ENCODE results near the gene PAM. TPM values are rescaled to one million over a fixed set of nuclear protein-coding genes. Genes with fewer than 3 reads are reported as not detected.

PAM gene
- total and polyA plus RNA-seq, 3 experiments from 2014 or later: 58.7 to 65.0 (median 59.8) TPM

DNA sequence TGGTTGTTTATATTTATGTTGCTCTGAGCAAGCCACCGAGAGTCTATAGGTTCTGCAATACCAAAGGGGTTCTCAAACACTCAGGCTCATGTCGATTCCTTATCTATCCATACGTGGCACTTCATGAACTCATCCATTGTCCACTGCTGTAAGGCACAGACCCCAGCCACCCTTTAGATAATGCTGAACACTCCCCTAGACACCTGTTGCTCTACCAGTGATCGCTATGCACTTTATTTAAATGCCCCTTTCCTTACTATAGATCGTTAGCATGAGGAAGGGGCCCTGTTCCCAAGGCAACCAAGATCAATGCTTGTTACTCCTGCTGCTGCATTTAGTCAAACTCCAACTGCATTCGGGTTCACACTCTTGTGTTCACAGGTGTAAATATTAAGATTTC lies 171.9 kb downstream of the PAM start:
- Histone ChIP-seq H3K27ac (ENCODE audit: low read depth, low read length) (no peak overlapping the region), H3K27me3 (ENCODE audit: insufficient read depth, low read length, poor library complexity, severe bottlenecking) (no peaks in the 10 kb centered on the region), H3K9me3 (ENCODE audit: low read length) (no peaks in the 10 kb centered on the region), H3K36me3 (ENCODE audit: insufficient read depth, low read length) (no peaks in the 10 kb centered on the region), H3K4me1 (ENCODE audit: insufficient read depth, low read length) (no peaks in the 10 kb centered on the region), H3K4me3 (ENCODE audit: low read length) (no peak overlapping the region)
- Mint-ChIP-seq H3K4me3 (no peak overlapping the region), H3K9me3 (no peaks in the 10 kb centered on the region), H3K36me3 (peaks cover 15 to 36% (median 19%) of the 10 kb centered on the region in 3 donors), H3K27me3 (no peaks in the 10 kb centered on the region), H3K4me1 (peaks cover 0 to 6% (median 0%) of the 10 kb centered on the region in 3 donors), H3K27ac (no peak overlapping the region)
- ChIA-PET POLR2A (no interaction called here), CTCF (no interaction called here)
- DNase-seq: no peak

DNA sequence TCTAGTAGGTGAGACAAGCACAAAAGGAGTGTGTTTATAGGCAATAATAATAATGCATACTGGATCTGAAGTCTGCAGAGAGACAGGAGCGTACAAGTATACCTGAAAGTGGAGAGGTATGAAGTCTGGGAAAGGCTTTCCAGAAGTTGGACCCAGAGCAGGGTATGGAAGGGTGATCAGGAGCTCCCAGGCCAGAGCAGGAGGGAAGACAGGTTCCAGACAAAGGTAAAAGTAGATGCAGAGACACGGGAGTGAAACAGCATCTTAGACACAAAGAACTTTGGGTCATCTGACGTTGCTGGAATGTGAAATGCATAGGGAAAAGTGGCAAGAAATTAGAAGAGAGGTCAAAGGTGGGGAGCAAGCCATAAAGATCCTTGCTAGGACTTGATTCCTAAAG lies 175.1 kb downstream of the PAM start:
- CTCF ChIA-PET: interaction anchor here (1.0 kb wide), 1 partner anchor 150 kb away, joined by 3 read pairs; no protein-coding TSS in a partner anchor
- no peaks in the 10 kb centered on the region for H3K27me3 ChIP-seq (ENCODE audit: insufficient read depth, low read length, poor library complexity, severe bottlenecking)
- no peak overlapping the region for H3K27ac ChIP-seq (ENCODE audit: low read depth, low read length)
- no peaks in the 10 kb centered on the region for H3K9me3 ChIP-seq (ENCODE audit: low read length)
- Mint-ChIP-seq H3K4me3 (no peak overlapping the region), H3K9me3 (no peaks in the 10 kb centered on the region), H3K4me1 (peaks cover 0 to 6% (median 0%) of the 10 kb centered on the region in 3 donors), H3K27ac (peak overlapping the region in 1 of 8 donors; percentile 47), H3K36me3 (peaks cover 3 to 44% (median 18%) of the 10 kb centered on the region in 3 donors), H3K27me3 (no peaks in the 10 kb centered on the region)
- H3K4me3 ChIP-seq (ENCODE audit: low read length): no peak overlapping the region
- no peaks in the 10 kb centered on the region for H3K4me1 ChIP-seq (ENCODE audit: insufficient read depth, low read length)
- no peak for DNase-seq
- POLR2A ChIA-PET: interaction anchor here (0.5 kb wide), 1 partner anchor 533 kb away, joined by 3 read pairs; no protein-coding TSS in a partner anchor
- no peaks in the 10 kb centered on the region for H3K36me3 ChIP-seq (ENCODE audit: insufficient read depth, low read length)

DNA sequence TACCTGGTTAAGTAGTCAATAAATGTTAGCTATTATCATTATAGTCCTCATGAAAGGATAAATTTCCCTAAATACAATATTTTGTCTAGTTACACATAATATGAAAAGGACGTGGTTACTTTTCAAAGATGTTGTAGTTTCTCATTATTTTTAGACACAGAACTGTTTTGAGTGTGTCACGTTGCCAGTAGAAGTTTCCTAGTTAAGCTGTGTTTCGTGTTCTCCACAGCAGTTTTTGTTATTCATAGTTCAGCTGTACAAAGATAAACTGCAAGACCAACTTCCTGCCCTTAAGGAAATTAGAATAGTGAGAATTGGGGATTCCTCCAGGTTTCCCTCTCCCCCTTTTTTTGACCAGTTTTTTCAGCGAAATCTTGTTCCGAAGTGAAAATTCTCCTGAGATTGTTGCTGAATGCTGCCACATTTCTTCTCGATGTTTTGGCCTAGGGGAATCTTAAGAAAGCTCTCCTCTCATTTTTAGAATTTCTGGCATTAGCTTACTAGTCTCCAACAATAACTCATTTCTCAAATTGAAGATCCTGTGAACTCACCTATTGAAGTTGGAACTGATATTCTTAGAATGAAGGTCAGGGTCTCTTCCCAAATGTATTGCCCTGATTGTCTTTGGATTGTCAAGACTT lies 176.1 kb downstream of the PAM start:
- no peak overlapping the region for H3K4me3 ChIP-seq (ENCODE audit: low read length)
- Mint-ChIP-seq H3K36me3 (peaks cover 3 to 42% (median 15%) of the 10 kb centered on the region in 3 donors), H3K4me1 (peaks cover 0 to 6% (median 0%) of the 10 kb centered on the region in 3 donors), H3K27me3 (no peaks in the 10 kb centered on the region), H3K4me3 (no peak overlapping the region), H3K27ac (peak overlapping the region in 1 of 8 donors; percentile 58), H3K9me3 (no peaks in the 10 kb centered on the region)
- H3K4me1 ChIP-seq (ENCODE audit: insufficient read depth, low read length): no peaks in the 10 kb centered on the region
- POLR2A ChIA-PET: no interaction called here
- no peaks in the 10 kb centered on the region for H3K36me3 ChIP-seq (ENCODE audit: insufficient read depth, low read length)
- H3K27ac ChIP-seq (ENCODE audit: low read depth, low read length): no peak overlapping the region
- H3K27me3 ChIP-seq (ENCODE audit: insufficient read depth, low read length, poor library complexity, severe bottlenecking): no peaks in the 10 kb centered on the region
- no peak for DNase-seq
- CTCF ChIA-PET: interaction anchor here (1.0 kb wide), 1 partner anchor 151 kb away, joined by 3 read pairs; no protein-coding TSS in a partner anchor
- no peaks in the 10 kb centered on the region for H3K9me3 ChIP-seq (ENCODE audit: low read length)

DNA sequence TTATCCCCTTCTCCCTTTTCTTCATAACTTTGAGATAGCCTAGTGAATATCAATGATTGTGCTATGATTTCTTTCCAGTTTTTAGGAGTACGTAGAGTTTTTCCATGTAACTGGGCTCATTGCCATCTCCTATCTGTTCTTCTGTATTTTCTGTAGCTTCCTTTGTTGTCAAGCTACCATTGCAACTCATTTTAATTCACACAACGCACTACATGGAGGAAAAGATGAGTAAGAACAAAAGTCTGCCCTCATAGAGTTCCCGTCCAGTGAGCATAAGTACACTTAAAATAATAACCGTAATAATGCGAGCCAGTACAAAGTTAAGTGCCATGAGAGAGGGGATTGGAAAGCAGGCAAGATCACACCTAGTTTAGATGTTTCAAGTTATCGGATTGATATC lies 177.7 kb downstream of the PAM start:
- H3K4me1 Mint-ChIP-seq: peaks cover 0 to 6% (median 0%) of the 10 kb centered on the region in 3 donors
- Histone ChIP-seq H3K4me3 (ENCODE audit: low read length) (no peak overlapping the region), H3K27me3 (ENCODE audit: insufficient read depth, low read length, poor library complexity, severe bottlenecking) (no peaks in the 10 kb centered on the region), H3K36me3 (ENCODE audit: insufficient read depth, low read length) (no peaks in the 10 kb centered on the region), H3K27ac (ENCODE audit: low read depth, low read length) (no peak overlapping the region), H3K4me1 (ENCODE audit: insufficient read depth, low read length) (no peaks in the 10 kb centered on the region), H3K9me3 (ENCODE audit: low read length) (no peaks in the 10 kb centered on the region)
- POLR2A ChIA-PET: no interaction called here
- no peaks in the 10 kb centered on the region for H3K27me3 Mint-ChIP-seq
- peaks cover 0 to 31% (median 13%) of the 10 kb centered on the region in 3 donors for H3K36me3 Mint-ChIP-seq
- CTCF ChIA-PET: interaction anchor here (1.0 to 1.7 kb wide), 2 partner anchors 9 to 11 kb away, joined by 3 to 6 read pairs; no protein-coding TSS in a partner anchor
- H3K27ac Mint-ChIP-seq: no peak overlapping the region
- H3K9me3 Mint-ChIP-seq: no peaks in the 10 kb centered on the region
- DNase-seq: no peak
- no peak overlapping the region for H3K4me3 Mint-ChIP-seq

DNA sequence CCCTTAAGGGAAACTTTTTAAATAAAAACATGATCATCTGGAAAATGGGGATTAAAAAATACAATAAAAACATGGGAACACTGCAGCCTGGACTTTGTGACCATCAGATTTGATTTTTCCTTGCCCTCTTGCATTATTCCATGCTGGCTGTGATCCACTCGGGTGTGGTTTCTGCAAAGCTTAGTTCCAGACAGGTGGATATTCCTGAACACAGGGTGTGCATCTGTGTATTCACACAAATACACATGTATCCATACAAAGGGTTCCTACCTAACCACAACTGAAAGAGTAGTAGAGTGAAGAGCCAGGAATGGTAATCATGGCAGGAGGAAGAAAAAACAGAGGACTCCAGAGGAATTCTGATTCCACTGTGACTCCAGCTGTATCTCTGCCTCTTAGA lies 178.2 kb downstream of the PAM start:
- peaks cover 0 to 6% (median 0%) of the 10 kb centered on the region in 3 donors for H3K4me1 Mint-ChIP-seq
- Histone ChIP-seq H3K27me3 (ENCODE audit: insufficient read depth, low read length, poor library complexity, severe bottlenecking) (no peaks in the 10 kb centered on the region), H3K4me3 (ENCODE audit: low read length) (no peak overlapping the region), H3K36me3 (ENCODE audit: insufficient read depth, low read length) (no peaks in the 10 kb centered on the region), H3K9me3 (ENCODE audit: low read length) (no peaks in the 10 kb centered on the region), H3K27ac (ENCODE audit: low read depth, low read length) (no peak overlapping the region), H3K4me1 (ENCODE audit: insufficient read depth, low read length) (no peaks in the 10 kb centered on the region)
- H3K27ac Mint-ChIP-seq: peak overlapping the region in 1 of 8 donors; percentile 42
- ChIA-PET CTCF (interaction anchor here (1.0 to 1.7 kb wide), 2 partner anchors 8 to 10 kb away, joined by 3 to 6 read pairs; no protein-coding TSS in a partner anchor), POLR2A (no interaction called here)
- H3K36me3 Mint-ChIP-seq: peaks cover 0 to 31% (median 13%) of the 10 kb centered on the region in 3 donors
- no peaks in the 10 kb centered on the region for H3K9me3 Mint-ChIP-seq
- DNase-seq: no peak
- no peaks in the 10 kb centered on the region for H3K27me3 Mint-ChIP-seq
- H3K4me3 Mint-ChIP-seq: no peak overlapping the region

DNA sequence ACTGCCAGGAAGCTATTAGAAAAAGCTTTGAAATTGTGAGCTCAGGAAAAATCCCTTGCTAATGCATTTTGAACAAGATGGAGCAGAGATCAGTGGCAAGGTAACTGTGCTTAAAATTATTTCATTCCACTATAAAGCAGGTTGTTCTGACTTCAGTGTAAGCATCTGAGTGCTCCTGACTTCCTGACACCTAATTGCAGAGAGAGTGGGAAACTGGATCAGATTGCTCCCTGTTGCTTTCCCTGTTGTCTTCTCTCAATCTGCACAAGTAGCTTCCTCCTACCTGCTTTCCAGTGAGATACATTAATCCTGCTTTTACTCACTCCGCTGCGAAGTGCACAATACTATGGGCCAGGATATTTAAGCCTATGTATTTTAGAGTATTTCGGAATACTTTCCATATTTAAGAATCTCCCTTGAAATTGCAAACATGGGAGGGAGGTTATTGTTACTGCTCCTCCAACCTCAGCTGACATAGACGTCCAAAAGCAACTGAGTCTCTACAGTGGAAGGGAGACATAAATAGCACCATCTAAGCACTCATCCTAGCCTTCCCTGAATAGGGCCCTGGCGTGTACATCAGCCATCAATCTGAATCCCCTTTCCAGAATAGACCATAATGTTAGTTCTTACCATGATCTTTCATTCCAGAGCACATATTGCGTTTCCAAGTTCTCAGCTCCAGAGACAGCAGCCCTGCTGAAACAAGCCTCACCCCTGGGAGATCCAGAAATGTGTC lies 178.8 kb downstream of the PAM start:
- CTCF ChIA-PET: interaction anchor here (1.7 kb wide), 1 partner anchor 10 kb away, joined by 6 read pairs; no protein-coding TSS in a partner anchor

DNA sequence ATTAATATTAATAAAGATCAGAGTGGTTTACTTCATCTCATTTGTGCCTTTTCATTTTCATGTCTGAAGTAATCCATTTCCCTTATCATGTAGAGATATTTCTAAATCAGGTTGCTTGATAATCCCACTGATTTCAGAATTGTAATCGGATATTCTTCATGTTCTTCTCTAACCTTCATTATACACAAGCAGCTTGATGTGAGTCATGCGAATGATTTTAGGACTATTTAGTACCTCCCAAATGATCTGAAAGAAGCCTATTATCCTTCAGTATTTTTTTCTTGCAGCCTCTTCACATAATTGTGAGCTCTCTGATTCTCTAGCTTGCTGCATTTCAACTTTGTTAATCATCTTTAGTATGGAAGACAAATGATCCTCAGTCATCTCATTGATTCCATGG lies 182.8 kb downstream of the PAM start:
- no peaks in the 10 kb centered on the region for H3K9me3 Mint-ChIP-seq
- ChIA-PET POLR2A (no interaction called here), CTCF (no interaction called here)
- peaks cover 4 to 30% (median 19%) of the 10 kb centered on the region in 3 donors for H3K36me3 Mint-ChIP-seq
- no peaks in the 10 kb centered on the region for H3K36me3 ChIP-seq (ENCODE audit: insufficient read depth, low read length)
- H3K4me3 ChIP-seq (ENCODE audit: low read length): no peak overlapping the region
- DNase-seq: no peak
- no peak overlapping the region for H3K27ac ChIP-seq (ENCODE audit: low read depth, low read length)
- H3K9me3 ChIP-seq (ENCODE audit: low read length): no peaks in the 10 kb centered on the region
- no peak overlapping the region for H3K27ac Mint-ChIP-seq
- no peaks in the 10 kb centered on the region for H3K4me1 ChIP-seq (ENCODE audit: insufficient read depth, low read length)
- H3K4me1 Mint-ChIP-seq: peaks cover 0 to 9% (median 3%) of the 10 kb centered on the region in 3 donors
- H3K4me3 Mint-ChIP-seq: no peak overlapping the region
- H3K27me3 ChIP-seq (ENCODE audit: insufficient read depth, low read length, poor library complexity, severe bottlenecking): no peaks in the 10 kb centered on the region
- no peaks in the 10 kb centered on the region for H3K27me3 Mint-ChIP-seq

More for the DNA sequence above, 178.8 kb downstream of the PAM start:
- Histone ChIP-seq H3K9me3 (ENCODE audit: low read length) (no peaks in the 10 kb centered on the region), H3K36me3 (ENCODE audit: insufficient read depth, low read length) (no peaks in the 10 kb centered on the region), H3K4me1 (ENCODE audit: insufficient read depth, low read length) (no peaks in the 10 kb centered on the region), H3K27ac (ENCODE audit: low read depth, low read length) (no peak overlapping the region), H3K27me3 (ENCODE audit: insufficient read depth, low read length, poor library complexity, severe bottlenecking) (no peaks in the 10 kb centered on the region), H3K4me3 (ENCODE audit: low read length) (no peak overlapping the region)
- Mint-ChIP-seq H3K4me3 (no peak overlapping the region), H3K36me3 (peaks cover 0 to 31% (median 15%) of the 10 kb centered on the region in 3 donors), H3K4me1 (peaks cover 0 to 8% (median 5%) of the 10 kb centered on the region in 3 donors), H3K27ac (peak overlapping the region in 2 of 8 donors; percentile 42 to 54), H3K27me3 (no peaks in the 10 kb centered on the region), H3K9me3 (no peaks in the 10 kb centered on the region)
- POLR2A ChIA-PET: no interaction called here
- no peak for DNase-seq

DNA sequence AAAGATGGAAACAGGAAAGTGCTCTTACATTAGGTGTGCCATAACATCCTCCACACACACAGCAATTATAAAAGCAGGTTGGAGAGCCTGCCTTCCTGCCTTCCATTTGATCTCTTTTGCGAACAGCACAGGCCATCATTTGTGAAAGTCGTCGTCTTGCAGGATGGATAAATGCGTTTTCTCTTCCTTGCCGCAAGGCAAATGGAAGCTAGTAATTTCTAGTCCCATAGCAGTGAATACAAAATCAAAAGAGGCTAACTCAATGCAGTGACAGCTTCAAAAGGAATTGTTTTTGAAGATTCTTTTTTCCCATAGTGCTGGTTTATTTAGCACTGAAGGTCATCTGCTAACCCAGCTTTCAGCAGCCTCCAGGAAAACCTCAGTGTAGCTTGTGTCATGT lies 186.0 kb downstream of the PAM start:
- H3K4me1 Mint-ChIP-seq: peaks cover 0 to 9% (median 3%) of the 10 kb centered on the region in 3 donors
- no peak overlapping the region for H3K4me3 Mint-ChIP-seq
- no peaks in the 10 kb centered on the region for H3K27me3 Mint-ChIP-seq
- Histone ChIP-seq H3K9me3 (ENCODE audit: low read length) (no peaks in the 10 kb centered on the region), H3K27ac (ENCODE audit: low read depth, low read length) (no peak overlapping the region), H3K4me3 (ENCODE audit: low read length) (no peak overlapping the region), H3K4me1 (ENCODE audit: insufficient read depth, low read length) (no peaks in the 10 kb centered on the region), H3K36me3 (ENCODE audit: insufficient read depth, low read length) (no peaks in the 10 kb centered on the region), H3K27me3 (ENCODE audit: insufficient read depth, low read length, poor library complexity, severe bottlenecking) (no peaks in the 10 kb centered on the region)
- ChIA-PET POLR2A (no interaction called here), CTCF (interaction anchor here (1.2 kb wide), 1 partner anchor 8 kb away, joined by 3 read pairs; no protein-coding TSS in a partner anchor)
- DNase-seq: no peak
- peaks cover 7 to 18% (median 18%) of the 10 kb centered on the region in 3 donors for H3K36me3 Mint-ChIP-seq
- no peaks in the 10 kb centered on the region for H3K9me3 Mint-ChIP-seq
- no peak overlapping the region for H3K27ac Mint-ChIP-seq

Data from CD8-positive, alpha-beta memory T cell (primary cell).